Hypothalamus (tissue), 51 donors: ENCODE measurements around the gene OR4D11.
"Not testable (repeated sequence)": the region's sequence is repeated elsewhere in the genome, so short reads cannot be mapped to it uniquely, and the experiment has no call there.

Source experiments
- DNase-seq, 51 donors: peaks; one replicate each; lab custom pipeline; 2025; lab: John Stamatoyannopoulos, UW

OR4D11 gene

DNA sequence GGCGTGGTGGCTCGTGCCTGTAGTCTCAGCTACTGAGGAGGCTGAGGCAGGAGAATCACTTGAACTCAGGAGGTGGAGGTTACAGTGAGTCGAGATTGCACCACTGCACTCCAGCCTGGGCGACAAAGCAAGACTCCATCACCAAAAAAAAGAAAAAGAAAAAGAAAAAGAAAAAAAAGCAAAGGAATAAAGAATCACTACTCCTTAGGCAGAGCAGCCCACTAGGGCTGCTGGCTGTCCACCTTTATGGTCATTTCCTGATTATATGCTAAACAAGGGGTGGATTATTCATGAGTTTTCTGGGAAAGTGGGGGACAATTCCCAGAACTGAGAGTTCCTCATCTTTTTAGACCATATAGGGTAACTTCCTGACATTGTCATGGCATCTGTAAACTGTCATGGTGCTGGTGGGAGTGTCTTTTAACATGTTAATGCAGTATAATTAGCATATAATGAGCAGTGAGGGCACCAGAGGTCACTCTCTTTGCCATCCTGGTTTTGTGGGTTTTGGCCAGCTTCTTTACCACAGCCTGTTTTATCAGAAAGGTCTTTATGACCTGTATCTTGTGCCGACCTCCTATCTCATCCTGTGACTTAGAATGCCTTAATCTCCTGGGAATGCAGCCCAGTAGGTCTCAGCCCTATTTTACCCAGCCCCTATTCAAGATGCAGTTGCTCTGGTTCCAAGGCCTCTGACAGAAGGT lies 44.4 kb downstream of the OR4D11 start:
- DNase-seq, result not testable (repeated sequence)

DNA sequence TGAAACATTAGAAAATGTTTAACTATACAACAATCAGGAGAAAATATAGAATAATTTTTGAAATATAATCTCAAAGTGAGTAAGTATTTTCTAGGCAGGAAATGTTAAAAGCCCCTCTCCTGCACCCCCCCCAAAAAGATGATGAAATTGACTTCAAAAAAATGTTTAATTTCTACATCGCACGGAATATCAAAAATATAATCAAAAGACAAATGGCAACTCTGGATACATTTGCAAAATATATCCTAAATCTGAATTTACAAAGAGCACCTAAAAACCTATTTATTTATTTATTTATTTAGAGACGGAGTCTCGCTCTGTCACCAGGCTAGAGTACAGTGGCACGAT lies 44.9 kb downstream of the OR4D11 start:
- DNase-seq, result no peak

DNA sequence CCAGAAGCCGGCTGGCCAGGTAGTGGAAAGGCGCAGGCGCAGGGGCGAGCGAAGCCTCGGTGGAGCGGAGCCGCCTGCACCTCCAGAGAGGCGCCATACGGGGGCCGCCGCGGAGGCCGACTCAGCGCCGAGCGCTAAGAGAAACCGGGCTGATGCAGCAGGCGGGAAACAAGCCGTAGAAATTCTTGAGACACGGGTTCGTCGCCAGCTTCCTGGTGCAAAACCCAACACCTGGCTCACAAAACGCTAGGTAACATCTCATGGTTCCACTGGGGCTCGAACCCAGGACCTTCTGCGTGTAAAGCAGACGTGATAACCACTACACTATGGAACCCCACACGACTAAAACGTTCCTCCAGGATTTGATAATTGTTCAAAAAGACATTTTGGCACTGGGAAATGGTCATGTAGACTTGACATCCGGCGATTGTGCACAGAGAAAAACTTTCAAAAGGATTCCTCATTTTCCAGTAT lies 47.0 kb downstream of the OR4D11 start:
- peak in 50 of 51 donors; percentile 26 to 89 (median 60) for DNase-seq

DNA sequence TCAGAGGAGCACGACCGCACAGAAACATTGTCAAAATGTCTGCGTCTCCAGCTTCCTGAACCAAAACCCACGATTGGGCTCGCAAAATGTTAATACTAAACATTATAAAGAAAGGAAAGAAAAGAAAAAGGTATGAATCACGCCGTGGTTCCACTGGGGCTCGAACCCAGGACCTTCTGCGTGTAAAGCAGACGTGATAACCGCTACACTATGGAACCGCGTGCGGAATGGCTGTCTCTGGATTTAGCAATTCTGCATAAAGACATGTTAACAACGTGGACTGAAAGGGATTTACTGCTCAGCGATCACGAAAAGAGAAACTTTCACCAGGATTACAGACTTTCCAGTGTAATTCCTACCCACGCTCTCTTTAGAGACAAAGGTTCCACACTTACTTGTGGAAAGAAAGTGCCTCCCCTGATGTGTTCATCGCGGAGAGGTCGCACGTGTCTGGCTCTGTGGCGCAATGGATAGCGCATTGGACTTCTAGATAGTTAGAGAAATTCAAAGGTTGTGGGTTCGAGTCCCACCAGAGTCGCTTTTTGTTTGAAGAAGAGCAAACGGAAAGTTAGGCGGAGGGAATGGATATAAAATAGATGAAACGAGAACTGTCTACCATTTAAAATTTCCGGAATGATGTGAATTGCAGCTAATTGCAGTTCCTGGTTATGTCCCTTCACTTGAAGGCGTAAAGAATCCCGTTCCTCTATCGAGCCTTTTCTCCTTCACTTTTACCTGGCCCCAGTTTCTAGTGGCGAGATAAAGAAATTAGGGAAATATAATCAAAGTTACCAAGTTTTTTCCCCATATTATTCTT lies 47.7 kb downstream of the OR4D11 start:
- peak in 46 of 51 donors; percentile 11 to 92 (median 56) for DNase-seq

DNA sequence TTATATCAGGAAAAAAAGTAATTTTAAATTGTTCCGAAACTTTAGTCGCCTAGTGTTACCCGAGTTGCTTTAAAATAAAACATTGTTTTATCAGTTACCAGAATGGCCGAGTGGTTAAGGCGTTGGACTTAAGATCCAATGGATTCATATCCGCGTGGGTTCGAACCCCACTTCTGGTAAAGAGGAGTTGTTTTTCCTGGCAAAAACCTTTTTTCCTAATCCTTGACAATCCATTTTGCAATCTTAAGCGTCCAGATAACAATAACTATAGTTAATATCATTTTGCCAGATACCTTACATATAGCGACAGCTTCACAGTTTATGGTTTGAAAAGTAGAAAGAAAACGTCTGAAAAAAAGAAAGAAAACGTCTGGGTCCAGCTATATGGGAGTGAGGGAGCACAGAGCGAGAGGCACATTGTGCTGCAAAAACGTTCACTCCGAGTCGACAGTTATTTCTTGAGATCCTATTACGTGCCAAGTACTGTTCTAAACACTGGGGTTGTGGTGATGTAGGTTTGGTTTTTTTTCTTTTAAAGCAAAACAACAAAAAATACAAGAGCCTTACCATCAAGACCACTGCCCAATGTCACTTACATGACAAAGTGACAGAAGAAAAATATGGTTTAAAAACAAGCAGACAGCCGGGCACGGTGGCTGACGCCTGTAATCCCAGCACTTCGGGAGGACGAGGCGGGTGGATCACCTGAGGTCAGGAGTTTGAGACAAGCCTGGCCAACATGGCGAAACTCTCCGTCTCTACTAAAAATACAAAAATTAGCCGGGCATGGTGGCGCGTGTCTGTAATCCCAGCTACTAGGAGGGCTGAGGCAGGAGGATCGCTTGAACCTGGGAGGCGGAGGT lies 48.5 kb downstream of the OR4D11 start:
- peak in 12 of 51 donors; percentile 6 to 60 (median 16) for DNase-seq

DNA sequence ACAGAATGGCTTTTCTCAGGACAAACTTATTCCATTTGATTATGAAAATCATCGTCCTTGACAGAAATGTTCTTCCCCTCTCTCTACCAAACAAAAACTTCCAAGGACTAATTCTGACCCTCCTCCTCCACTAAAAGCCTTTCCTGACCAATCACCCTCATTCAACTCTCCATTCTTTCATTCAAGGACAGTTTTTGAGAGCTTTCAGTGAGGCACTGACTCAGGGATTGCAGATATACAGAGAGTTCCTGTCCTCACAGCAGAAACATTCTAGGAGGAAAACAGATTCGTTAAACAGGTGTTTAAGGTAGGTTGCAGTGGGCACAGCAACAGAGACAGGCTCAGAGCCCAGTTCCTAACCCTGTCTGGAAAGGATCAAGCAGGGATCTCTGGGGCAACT lies 49.5 kb downstream of the OR4D11 start:
- DNase-seq, result no peak

DNA sequence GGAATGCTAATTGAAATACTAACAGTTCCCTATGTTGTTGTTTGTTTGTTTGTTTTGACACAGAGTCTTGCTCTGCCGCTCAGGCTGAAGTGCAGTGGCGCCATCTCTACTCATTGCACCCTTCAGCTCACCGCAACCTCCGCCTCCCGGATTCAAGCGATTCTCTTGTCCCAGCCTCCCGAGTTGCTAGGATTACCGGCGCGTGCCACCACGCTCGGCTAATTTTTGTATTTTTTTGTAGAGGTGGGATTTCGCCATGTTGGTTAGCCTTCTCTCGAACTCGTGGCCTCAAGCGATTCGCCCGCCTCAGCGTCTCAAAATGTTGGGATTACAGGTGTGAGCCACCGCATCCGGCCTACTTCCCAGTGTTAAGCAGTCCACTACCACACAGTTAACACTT lies 49.9 kb downstream of the OR4D11 start:
- DNase-seq, result no peak
